GM21447 (cell line): Measurements from ENCODE around the gene SLC16A9.

Experiments
- ATAC-seq: cut with Tn5 transposase; IDR thresholded peaks from one replicate; pipeline ENCODE4 v1.9.1; 2021; ENCODE audit not compliant: unreplicated experiment

SLC16A9 gene

GRCh38 chr10:59720377-59720776 is 10.7 kb upstream of the SLC16A9 start:
- ATAC-seq: no peak

GRCh38 chr10:59719374-59719773 is 9.7 kb upstream of the SLC16A9 start:
- ATAC-seq: no peak

GRCh38 chr10:59718257-59718656 is 8.6 kb upstream of the SLC16A9 start:
- ATAC-seq: no peak

- no peak for ATAC-seq
Observed at GRCh38 chr10:59713196-59713821, 3.7 kb upstream of the SLC16A9 start.

- ATAC-seq: no peak
Observed at GRCh38 chr10:59711871-59712494, 2.3 kb upstream of the SLC16A9 start.

GRCh38 chr10:59708816-59709394 is 745 bp downstream of the SLC16A9 start:
- ATAC-seq: peak; percentile 35

- no peak for ATAC-seq
Observed at GRCh38 chr10:59706851-59707797, 2.5 kb downstream of the SLC16A9 start.

GRCh38 chr10:59705931-59706330 is 3.7 kb downstream of the SLC16A9 start:
- ATAC-seq: no peak

GRCh38 chr10:59704630-59705029 is 5.0 kb downstream of the SLC16A9 start:
- no peak for ATAC-seq

GRCh38 chr10:59702347-59702746 is 7.3 kb downstream of the SLC16A9 start:
- no peak for ATAC-seq

GRCh38 chr10:59700709-59701108 is 8.9 kb downstream of the SLC16A9 start:
- no peak for ATAC-seq

- no peak for ATAC-seq
Observed at GRCh38 chr10:59698326-59698725, 11.3 kb downstream of the SLC16A9 start.

GRCh38 chr10:59695637-59696036 is 14.0 kb downstream of the SLC16A9 start:
- no peak for ATAC-seq

- no peak for ATAC-seq
Observed at GRCh38 chr10:59694936-59695335, 14.7 kb downstream of the SLC16A9 start.

GRCh38 chr10:59692113-59692512 is 17.5 kb downstream of the SLC16A9 start:
- no peak for ATAC-seq

- ATAC-seq: no peak
Observed at GRCh38 chr10:59688921-59689351, 20.7 kb downstream of the SLC16A9 start.

- no peak for ATAC-seq
Observed at GRCh38 chr10:59687657-59688056, 22.0 kb downstream of the SLC16A9 start.

- no peak for ATAC-seq
Observed at GRCh38 chr10:59684006-59684405, 25.6 kb downstream of the SLC16A9 start.

GRCh38 chr10:59682986-59683937 is 26.4 kb downstream of the SLC16A9 start:
- ATAC-seq: no peak

GRCh38 chr10:59680199-59680598 is 29.5 kb downstream of the SLC16A9 start:
- ATAC-seq: no peak
